ENCODE results near the gene ARMS2. TPM values are rescaled to one million over a fixed set of nuclear protein-coding genes. Genes with fewer than 3 reads are reported as not detected.

ARMS2 gene
- total RNA-seq, 2 donors from 2014 or later = not detected

DNA sequence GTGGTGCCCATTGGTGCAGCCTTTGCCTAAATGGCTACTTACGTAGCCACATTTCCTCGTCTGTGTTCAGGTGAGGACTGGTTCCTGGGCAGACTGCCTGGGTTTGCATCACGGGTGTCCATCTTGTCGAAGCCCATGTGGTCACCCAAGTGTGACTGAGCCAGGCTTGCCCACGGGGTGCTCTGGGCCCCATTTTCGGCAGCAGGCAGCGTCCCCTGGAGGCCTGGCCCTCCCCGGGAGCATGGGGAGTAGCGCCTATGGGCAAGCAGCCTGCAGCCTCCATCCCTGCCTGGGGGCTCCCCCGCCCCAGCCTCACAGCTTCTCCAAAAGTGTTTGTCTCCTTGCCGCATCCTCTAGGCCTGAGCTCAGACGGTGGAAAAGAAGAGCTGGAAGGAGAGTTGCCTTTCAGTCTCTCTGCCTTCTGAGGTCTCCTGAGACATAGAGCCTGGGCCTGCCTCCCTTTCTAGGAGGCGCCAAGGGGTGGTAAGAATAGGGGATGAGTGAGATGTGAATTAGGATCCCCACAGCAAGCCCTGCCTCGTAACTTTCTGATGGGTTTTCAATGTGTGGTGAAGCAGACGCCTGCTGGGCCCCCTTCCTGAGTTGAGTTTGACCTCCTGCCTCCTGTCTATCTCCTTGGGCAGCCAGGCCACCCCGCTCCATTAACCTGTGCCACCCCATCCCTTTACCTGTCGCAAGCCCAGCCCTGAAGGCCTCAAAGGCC is 49.6 kb downstream of the ARMS2 start:
- no peak overlapping the region for H3K4me3 ChIP-seq
- H3K27me3 ChIP-seq = no peaks in the 10 kb centered on the region
- H3K27ac ChIP-seq = peak overlapping the region; percentile 25 to 37
- TF ChIP-seq, protein P1, sequence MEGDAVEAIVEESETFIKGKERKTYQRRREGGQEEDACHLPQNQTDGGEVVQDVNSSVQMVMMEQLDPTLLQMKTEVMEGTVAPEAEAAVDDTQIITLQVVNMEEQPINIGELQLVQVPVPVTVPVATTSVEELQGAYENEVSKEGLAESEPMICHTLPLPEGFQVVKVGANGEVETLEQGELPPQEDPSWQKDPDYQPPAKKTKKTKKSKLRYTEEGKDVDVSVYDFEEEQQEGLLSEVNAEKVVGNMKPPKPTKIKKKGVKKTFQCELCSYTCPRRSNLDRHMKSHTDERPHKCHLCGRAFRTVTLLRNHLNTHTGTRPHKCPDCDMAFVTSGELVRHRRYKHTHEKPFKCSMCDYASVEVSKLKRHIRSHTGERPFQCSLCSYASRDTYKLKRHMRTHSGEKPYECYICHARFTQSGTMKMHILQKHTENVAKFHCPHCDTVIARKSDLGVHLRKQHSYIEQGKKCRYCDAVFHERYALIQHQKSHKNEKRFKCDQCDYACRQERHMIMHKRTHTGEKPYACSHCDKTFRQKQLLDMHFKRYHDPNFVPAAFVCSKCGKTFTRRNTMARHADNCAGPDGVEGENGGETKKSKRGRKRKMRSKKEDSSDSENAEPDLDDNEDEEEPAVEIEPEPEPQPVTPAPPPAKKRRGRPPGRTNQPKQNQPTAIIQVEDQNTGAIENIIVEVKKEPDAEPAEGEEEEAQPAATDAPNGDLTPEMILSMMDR (IDR thresholded peaks at IDR 0.05) = no peak
- no peaks in the 10 kb centered on the region for H3K9me3 ChIP-seq
- peaks cover 0 to 24% of the 10 kb centered on the region in 2 donors for H3K4me1 ChIP-seq
- DNase-seq (ENCODE audit: low spot score) = no peak
- H3K36me3 ChIP-seq = peaks cover 7% of the 10 kb centered on the region

DNA sequence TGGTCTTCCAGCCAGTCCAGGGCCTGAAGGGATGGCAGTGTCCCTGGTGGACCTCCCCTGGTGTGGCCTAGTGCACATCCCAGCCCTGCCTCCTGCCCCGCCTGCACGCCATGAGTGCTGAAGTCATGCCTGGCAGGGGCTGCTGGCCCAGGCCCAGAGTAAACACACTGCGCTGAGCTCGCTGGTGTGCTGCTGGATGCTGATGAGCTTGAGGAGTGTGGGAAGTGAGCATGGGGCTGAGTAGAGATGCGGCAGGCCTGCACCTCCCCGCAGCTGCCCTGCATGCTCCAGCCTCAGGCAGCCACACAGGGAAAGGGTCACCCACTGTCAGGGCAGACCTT is 50.1 kb downstream of the ARMS2 start:
- Histone ChIP-seq H3K4me3 (no peak overlapping the region), H3K27me3 (no peaks in the 10 kb centered on the region), H3K4me1 (peaks cover 0 to 19% of the 10 kb centered on the region in 2 donors), H3K9me3 (no peaks in the 10 kb centered on the region), H3K36me3 (peaks cover 10% of the 10 kb centered on the region), H3K27ac (peak overlapping the region; percentile 25 to 37)
- DNase-seq (ENCODE audit: low spot score) = peak; percentile 88
- TF ChIP-seq, protein P1 (IDR thresholded peaks at IDR 0.05) = no peak

DNA sequence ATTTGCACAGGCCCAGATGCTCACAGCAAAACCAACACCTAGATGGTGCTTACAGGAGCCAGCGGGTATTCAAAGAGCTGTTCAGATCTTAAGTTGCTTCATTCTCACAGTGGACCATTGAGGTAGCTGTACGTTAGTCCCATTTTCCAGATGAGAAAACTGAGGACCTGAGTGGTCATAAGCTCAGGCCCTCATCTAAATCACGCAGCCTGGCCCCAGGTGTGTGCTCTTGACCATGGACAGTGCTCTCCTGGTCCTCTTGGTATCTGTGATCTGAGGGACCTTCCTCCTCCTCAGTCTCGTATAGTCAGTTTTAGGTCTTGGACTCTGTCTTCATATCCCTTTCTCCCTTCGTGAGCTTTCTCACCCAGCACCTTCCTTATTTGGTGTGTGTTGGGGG is 50.6 kb downstream of the ARMS2 start:
- Histone ChIP-seq H3K4me3 (no peak overlapping the region), H3K36me3 (peaks cover 11% of the 10 kb centered on the region), H3K27ac (peak overlapping the region in 1 of 2 donors; percentile 37), H3K27me3 (no peaks in the 10 kb centered on the region), H3K4me1 (peaks cover 0 to 15% of the 10 kb centered on the region in 2 donors), H3K9me3 (no peaks in the 10 kb centered on the region)
- TF ChIP-seq, protein P1 (IDR thresholded peaks at IDR 0.05) = no peak
- no peak for DNase-seq (ENCODE audit: low spot score)

DNA sequence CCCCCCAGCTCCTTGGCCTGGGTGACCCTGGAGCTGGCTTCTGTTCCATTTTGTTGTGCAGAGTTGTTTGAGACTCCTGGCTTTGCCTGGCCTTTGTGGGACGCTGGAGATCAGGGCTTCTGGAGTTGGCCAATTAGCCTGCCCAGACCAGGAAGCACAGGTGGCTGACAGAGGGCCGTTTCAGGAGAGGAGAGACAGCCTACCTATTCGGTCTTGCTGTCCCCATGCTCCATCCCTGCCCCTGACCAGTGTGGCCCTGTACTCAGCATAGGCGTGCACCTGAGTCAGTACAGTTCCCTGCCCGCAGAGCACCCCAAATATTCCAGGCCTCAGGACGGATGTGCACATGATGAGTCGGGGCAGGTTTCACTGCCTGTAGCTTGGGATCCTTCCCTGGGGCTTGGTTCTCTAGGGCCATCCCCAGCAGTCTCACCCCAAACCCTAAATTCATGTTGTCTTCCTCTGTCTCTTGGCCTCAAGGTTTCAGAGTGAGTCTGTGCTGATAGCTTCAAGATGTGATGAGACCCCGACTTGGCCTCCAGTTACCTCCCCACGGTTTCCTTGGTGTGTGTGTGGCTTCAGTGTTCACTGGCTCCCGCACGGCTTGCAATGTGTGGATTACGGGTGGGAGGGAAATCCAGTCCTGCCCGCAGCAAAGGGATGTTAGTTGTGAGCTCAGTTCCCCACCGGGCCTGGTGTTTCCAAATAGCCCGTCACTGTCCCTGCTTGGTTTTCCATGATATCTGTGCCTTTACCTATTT is 51.6 kb downstream of the ARMS2 start:
- H3K36me3 ChIP-seq = peaks cover 18% of the 10 kb centered on the region
- no peaks in the 10 kb centered on the region for H3K27me3 ChIP-seq
- no peak for DNase-seq (ENCODE audit: low spot score)
- H3K4me3 ChIP-seq = no peak overlapping the region
- peaks cover 0 to 13% of the 10 kb centered on the region in 2 donors for H3K4me1 ChIP-seq
- H3K27ac ChIP-seq = no peak overlapping the region
- TF ChIP-seq, protein P1 (IDR thresholded peaks at IDR 0.05) = no peak
- no peaks in the 10 kb centered on the region for H3K9me3 ChIP-seq

Small RNA genes within 50 kb of the gene (microRNA-seq; reads per million reads assigned to microRNA genes)
- gene MIR3941 (ENCODE audit: borderline number of aligned reads in 2 of 2, borderline replicate concordance in 1 of 2) = 0 reads per million in 2 donors

Other genes starting within 250 kb of the ARMS2 start
- gene BTBD16, start 183.4 kb upstream of the ARMS2 start, total RNA-seq = not detected
- gene PLEKHA1, start 79.9 kb upstream of the ARMS2 start, total RNA-seq = 10 to 100 TPM; 28.9 to 31.6 TPM
- gene HTRA1, start 6.9 kb downstream of the ARMS2 start, total RNA-seq = 10 to 100 TPM; 76.3 to 78.3 TPM
- gene DMBT1, start 106.1 kb downstream of the ARMS2 start, total RNA-seq = under 1 TPM in 1 of 2 donors, not detected in 1; 0.08 TPM
- not detected for gene C10orf120, start 245.2 kb downstream of the ARMS2 start, total RNA-seq

All from right atrium auricular region (tissue), 2 donors.